ENCODE measurements around the gene THUMPD3. TPM values are rescaled to one million over a fixed set of nuclear protein-coding genes. Genes with fewer than 3 reads are reported as not detected.
A peak's percentile ranks its signal among the peaks of the same experiment; 100 is the strongest.

Gene THUMPD3
- 53.4 and 63.0 TPM in 2 replicates for total RNA-seq (2022)
- Bru-seq, nascent RNA, result percentile 87 among the genes with signal in this experiment
- percentile 88 among the genes with signal in this experiment for BruChase-seq, experiment 1, labeled RNA remaining after a 6-hour chase
- percentile 90 among the genes with signal in this experiment for BruChase-seq, experiment 2, labeled RNA remaining after a 2-hour chase
- long read RNA-seq, transcript THUMPD3-206 (10 exons, 2,877 nt), result major isoform, 45 of 139 reads
- long read RNA-seq, transcript THUMPD3-201 (10 exons, 3,961 nt), result minor isoform, 40 of 139 reads
- long read RNA-seq, partial matches to known transcripts, result 11 of 139 reads
- long read RNA-seq, other reads (novel, unspliced or antisense), result 40 of 139 reads

DNA sequence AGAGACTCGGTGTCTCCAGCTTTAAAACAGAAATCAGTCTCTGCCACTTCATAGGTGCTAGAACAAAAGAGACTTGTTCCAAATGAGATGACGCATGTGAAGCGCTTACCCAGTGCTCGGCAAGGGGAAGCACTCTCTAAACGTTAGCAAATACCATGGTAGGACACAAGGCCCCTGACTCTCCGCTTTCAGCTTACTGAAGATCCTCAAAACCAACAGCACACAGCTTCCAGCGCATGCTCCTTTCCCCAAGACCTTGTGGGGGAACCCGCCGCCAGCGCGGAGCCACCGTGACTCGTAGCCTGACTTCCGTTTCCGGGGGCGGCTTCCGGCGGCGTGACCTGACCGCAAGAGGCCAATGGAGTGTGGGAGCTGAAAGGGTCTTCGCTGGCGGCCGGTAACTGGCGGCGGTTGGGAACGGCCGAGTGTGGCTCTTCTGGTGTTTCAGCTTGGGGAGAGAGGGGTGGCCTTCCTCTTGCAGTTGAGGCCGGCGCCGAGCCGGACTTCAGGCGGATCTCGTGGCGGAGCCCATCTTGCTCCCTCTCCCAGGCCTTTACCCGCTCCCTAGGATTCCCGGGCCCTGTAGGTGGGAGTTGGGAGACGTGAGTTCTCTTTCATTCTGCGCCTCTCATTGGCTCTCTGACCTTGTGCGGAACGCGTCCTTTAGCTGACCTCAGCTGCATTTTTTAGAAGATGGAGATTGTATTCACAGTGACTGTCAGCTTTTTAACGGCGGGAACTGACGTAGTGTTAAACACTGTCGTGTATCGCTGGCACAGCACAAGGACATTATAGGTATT is at the start of gene THUMPD3:
Gene THUMPD3 (plus strand): TSS at position 324 of the 800 bp plus-strand sequence. CDS start 2,015 bp downstream, outside the sequence.
- no peaks in the 10 kb centered on the region for H3K9me3 Mint-ChIP-seq (ENCODE audit: unreplicated experiment)
- POLR2A ChIA-PET, result interaction anchor here (0.6 to 5.4 kb wide), 37 partner anchors 9 to 592 kb away, joined by 3 to 158 read pairs (median 4); partner anchors contain the start of genes ARPC4, BRPF1, MTMR14 and SETD5
- H3K4me3 Mint-ChIP-seq (ENCODE audit: unreplicated experiment), result peak within 1 kb of the TSS; percentile 97
- peak; percentile 89 for DNase-seq (ENCODE audit: unreplicated experiment)
- CTCF ChIA-PET, result interaction anchor here (0.6 to 4.5 kb wide), 9 partner anchors 10 to 214 kb away, joined by 3 to 55 read pairs (median 3); partner anchors contain the start of gene SRGAP3
- H3K27me3 Mint-ChIP-seq (ENCODE audit: insufficient read depth, unreplicated experiment), result no peaks in the 10 kb centered on the region
- peak within 1 kb of the TSS; percentile 99 for H3K27ac Mint-ChIP-seq (ENCODE audit: low read depth, unreplicated experiment)
- intact Hi-C loops (cut with micrococcal nuclease), result loop anchor here (2.0 kb wide), 1 partner anchor 60 kb away; no protein-coding TSS in a partner anchor
- peaks cover 44% of the 10 kb centered on the region for H3K36me3 Mint-ChIP-seq (ENCODE audit: insufficient read depth, unreplicated experiment)
- H3K4me1 Mint-ChIP-seq (ENCODE audit: insufficient read depth, unreplicated experiment), result peaks cover 5% of the 10 kb centered on the region
- TSS peak; percentile 56 for BruUV-seq (replicated peaks)
- TF ChIP-seq CTCF (IDR thresholded peaks at IDR 0.05; ENCODE audit: unreplicated experiment), result no peak

- DNase-seq (ENCODE audit: unreplicated experiment), result no peak
- ChIA-PET POLR2A (no interaction called here), CTCF (interaction anchor here (0.9 kb wide), 1 partner anchor 12 kb away, joined by 3 read pairs; no protein-coding TSS in a partner anchor)
- Mint-ChIP-seq H3K27ac (ENCODE audit: low read depth, unreplicated experiment) (no peak overlapping the region), H3K9me3 (ENCODE audit: unreplicated experiment) (no peaks in the 10 kb centered on the region), H3K27me3 (ENCODE audit: insufficient read depth, unreplicated experiment) (peaks cover 11% of the 10 kb centered on the region), H3K4me1 (ENCODE audit: insufficient read depth, unreplicated experiment) (no peaks in the 10 kb centered on the region), H3K4me3 (ENCODE audit: unreplicated experiment) (no peak overlapping the region), H3K36me3 (ENCODE audit: insufficient read depth, unreplicated experiment) (peaks cover 5% of the 10 kb centered on the region)
- intact Hi-C loops (cut with micrococcal nuclease), result no loop called here
- no TSS peak for BruUV-seq (replicated peaks)
- TF ChIP-seq CTCF (IDR thresholded peaks at IDR 0.05; ENCODE audit: unreplicated experiment), result no peak
Measured at GRCh38 chr3:9314796-9315195, 48.1 kb upstream of the THUMPD3 start.

- BruUV-seq (replicated peaks), result no TSS peak
- TF ChIP-seq CTCF (IDR thresholded peaks at IDR 0.05; ENCODE audit: unreplicated experiment), result no peak
- Mint-ChIP-seq H3K4me1 (ENCODE audit: insufficient read depth, unreplicated experiment) (no peaks in the 10 kb centered on the region), H3K36me3 (ENCODE audit: insufficient read depth, unreplicated experiment) (peaks cover 3% of the 10 kb centered on the region), H3K4me3 (ENCODE audit: unreplicated experiment) (no peak overlapping the region), H3K27me3 (ENCODE audit: insufficient read depth, unreplicated experiment) (peaks cover 11% of the 10 kb centered on the region), H3K9me3 (ENCODE audit: unreplicated experiment) (no peaks in the 10 kb centered on the region), H3K27ac (ENCODE audit: low read depth, unreplicated experiment) (no peak overlapping the region)
- intact Hi-C loops (cut with micrococcal nuclease), result no loop called here
- ChIA-PET POLR2A (interaction anchor here (0.7 kb wide), 1 partner anchor 248 kb away, joined by 4 read pairs; no protein-coding TSS in a partner anchor), CTCF (interaction anchor here (0.5 kb wide), 1 partner anchor 63 kb away, joined by 3 read pairs; no protein-coding TSS in a partner anchor)
- no peak for DNase-seq (ENCODE audit: unreplicated experiment)
Measured at GRCh38 chr3:9316881-9317361, 45.9 kb upstream of the THUMPD3 start.

- Mint-ChIP-seq H3K9me3 (ENCODE audit: unreplicated experiment) (peaks cover 8% of the 10 kb centered on the region), H3K27ac (ENCODE audit: low read depth, unreplicated experiment) (no peak overlapping the region), H3K4me1 (ENCODE audit: insufficient read depth, unreplicated experiment) (no peaks in the 10 kb centered on the region), H3K27me3 (ENCODE audit: insufficient read depth, unreplicated experiment) (no peaks in the 10 kb centered on the region), H3K36me3 (ENCODE audit: insufficient read depth, unreplicated experiment) (peaks cover 13% of the 10 kb centered on the region), H3K4me3 (ENCODE audit: unreplicated experiment) (no peak overlapping the region)
- CTCF ChIA-PET, result interaction anchor here (0.8 to 1.5 kb wide), 2 partner anchors 19 to 335 kb away, joined by 3 to 5 read pairs; no protein-coding TSS in a partner anchor
- intact Hi-C loops (cut with micrococcal nuclease), result no loop called here
- DNase-seq (ENCODE audit: unreplicated experiment), result no peak
- BruUV-seq (replicated peaks), result no TSS peak
- POLR2A ChIA-PET, result no interaction called here
- no peak for TF ChIP-seq CTCF (IDR thresholded peaks at IDR 0.05; ENCODE audit: unreplicated experiment)
Measured at GRCh38 chr3:9322780-9323179, 40.1 kb upstream of the THUMPD3 start.
